ENCODE measurements around the gene RAB11FIP3.
A peak's percentile ranks its signal among the peaks of the same experiment; 100 is the strongest.
"Not testable (repeated sequence)": the region's sequence is repeated elsewhere in the genome, so short reads cannot be mapped to it uniquely, and the experiment has no call there.

RAB11FIP3 gene

GRCh38 chr16:467249-467871 lies 41.9 kb downstream of the RAB11FIP3 start:
- not testable (repeated sequence) for DNase-seq

- DNase-seq, result peak; percentile 37
Observed at GRCh38 chr16:468068-468821, 42.8 kb downstream of the RAB11FIP3 start.

GRCh38 chr16:469459-469858 lies 44.0 kb downstream of the RAB11FIP3 start:
- not testable (repeated sequence) for DNase-seq

GRCh38 chr16:470418-470817 lies 45.0 kb downstream of the RAB11FIP3 start:
- no peak for DNase-seq

- DNase-seq, result peak; percentile 93
Observed at GRCh38 chr16:471353-472198, 46.1 kb downstream of the RAB11FIP3 start.

GRCh38 chr16:472199-472504 lies 46.7 kb downstream of the RAB11FIP3 start:
- DNase-seq, result no peak

- DNase-seq, result no peak
Observed at GRCh38 chr16:473046-474043, 47.9 kb downstream of the RAB11FIP3 start.

- peak; percentile 48 for DNase-seq
Observed at GRCh38 chr16:474420-475122, 49.1 kb downstream of the RAB11FIP3 start.

- DNase-seq, result no peak
Observed at GRCh38 chr16:476039-476438, 50.6 kb downstream of the RAB11FIP3 start.

- no peak for DNase-seq
Observed at GRCh38 chr16:477301-478157, 52.1 kb downstream of the RAB11FIP3 start.

- DNase-seq, result not testable (repeated sequence)
Observed at GRCh38 chr16:478287-478686, 52.8 kb downstream of the RAB11FIP3 start.

GRCh38 chr16:482468-483185 lies 57.2 kb downstream of the RAB11FIP3 start:
- no peak for DNase-seq

- DNase-seq, result peak; percentile 56
Observed at GRCh38 chr16:483341-484075, 58.1 kb downstream of the RAB11FIP3 start.

- DNase-seq, result no peak
Observed at GRCh38 chr16:489606-490005, 64.2 kb downstream of the RAB11FIP3 start.

GRCh38 chr16:490768-491167 lies 65.3 kb downstream of the RAB11FIP3 start:
- DNase-seq, result no peak

GRCh38 chr16:491220-491919 lies 65.9 kb downstream of the RAB11FIP3 start:
- no peak for DNase-seq

GRCh38 chr16:492211-492875 lies 66.9 kb downstream of the RAB11FIP3 start:
- no peak for DNase-seq

- not testable (repeated sequence) for DNase-seq
Observed at GRCh38 chr16:494676-495075, 69.2 kb downstream of the RAB11FIP3 start.
